SK-N-MC (cell line): Measurements from ENCODE around the gene CTNND2.

Experiments used
- EZH2 ChIP-seq: fragments of 200-600 bp; sonication (generic); IDR thresholded peaks from one replicate; pipeline ENCODE4 v1.6.1; 2017; ENCODE audit warnings: antibody characterized with exemption
- POLR2AphosphoS5 ChIP-seq: IDR thresholded peaks from 2 replicates; pipeline ENCODE4 v1.6.1; 2012; ENCODE audit warnings: mild to moderate bottlenecking, low read depth, low read length, borderline replicate concordance

DNA sequence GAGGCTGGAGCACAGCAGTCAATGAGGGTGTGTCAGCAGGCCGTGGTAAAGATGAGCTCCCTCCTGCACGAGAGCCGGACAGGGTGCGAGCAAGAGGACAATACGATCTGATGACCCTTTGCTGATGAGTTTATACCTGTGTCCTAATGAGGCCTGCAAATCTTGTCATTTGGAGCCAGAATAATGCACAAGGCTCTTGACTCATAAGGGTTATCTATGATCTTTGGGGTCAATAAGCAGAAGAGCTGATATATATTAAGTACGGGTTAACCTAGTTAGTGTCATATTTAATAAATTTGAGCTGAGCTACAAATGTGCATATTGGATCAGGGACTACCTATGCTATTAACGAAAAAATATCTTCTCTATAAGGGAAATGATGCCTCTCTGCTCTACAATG, 46.9 kb downstream of the CTNND2 start:
- no peak for TF ChIP-seq POLR2AphosphoS5
- no peak for TF ChIP-seq EZH2
